GF-D8 (cell line): Measurements from ENCODE around the gene BTBD1.
A peak's percentile ranks its signal among the peaks of the same experiment; 100 is the strongest.

Source experiments
- DNase-seq: peaks from one replicate; lab custom pipeline; 2025; lab: John Stamatoyannopoulos, UW

Gene BTBD1

GRCh38 chr15:82992436-82992998 lies 74.5 kb downstream of the BTBD1 start:
- no peak for DNase-seq

- DNase-seq, result no peak
These were observed 80.6 kb downstream of the BTBD1 start for GRCh38 chr15:82986442-82986780.

GRCh38 chr15:82985688-82986441 lies 81.2 kb downstream of the BTBD1 start, which contains the start of gene RAMAC:
RAMAC (plus strand) TSS chr15:82986210; CDS start chr15:82989019, 2,809 bp downstream.
- DNase-seq, result peak; percentile 87

GRCh38 chr15:82980981-82981380 lies 86.1 kb downstream of the BTBD1 start:
- no peak for DNase-seq

DNA sequence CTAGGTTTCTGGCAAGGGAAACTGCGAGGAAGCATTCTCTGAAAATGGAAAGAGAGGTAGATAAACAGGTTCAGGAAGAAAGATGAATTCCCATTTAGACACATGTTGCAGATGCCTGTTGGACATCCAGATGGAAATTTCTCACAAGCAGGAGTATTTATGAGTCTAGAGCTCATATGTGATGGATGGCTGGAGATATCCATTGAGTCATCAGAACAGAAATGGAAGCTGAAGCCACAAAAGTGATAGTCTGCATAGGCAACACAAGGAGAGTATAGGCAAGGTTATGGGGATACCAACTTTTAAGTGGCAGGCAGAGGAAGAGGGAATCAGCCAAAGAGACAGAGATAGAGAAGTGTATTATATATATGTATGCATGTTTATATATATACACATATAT lies 87.3 kb downstream of the BTBD1 start:
- DNase-seq, result no peak

DNA sequence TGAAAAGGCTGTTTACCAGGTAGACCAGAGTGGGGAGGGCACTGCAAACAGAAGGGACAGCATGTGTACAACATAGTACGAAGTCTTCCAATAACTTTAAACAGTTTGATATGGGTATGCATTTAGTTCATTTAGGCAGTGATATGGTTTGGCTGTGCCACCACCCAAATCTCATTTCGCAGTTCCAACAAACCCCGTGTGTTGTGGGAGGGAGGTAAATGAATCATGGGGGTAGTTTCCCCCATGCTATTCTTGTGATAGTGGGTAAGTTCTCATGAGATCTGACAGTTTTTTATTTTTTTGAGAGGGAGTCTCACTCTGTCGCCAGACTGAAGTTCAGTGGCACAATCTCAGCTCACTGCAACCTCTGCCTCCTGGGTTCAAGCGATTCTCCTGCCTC lies 88.6 kb downstream of the BTBD1 start:
- DNase-seq, result no peak

GRCh38 chr15:82977076-82977475 lies 90.0 kb downstream of the BTBD1 start:
- no peak for DNase-seq

- DNase-seq, result no peak
These were observed 94.1 kb downstream of the BTBD1 start for GRCh38 chr15:82972990-82973389.

GRCh38 chr15:82971218-82971984 lies 95.7 kb downstream of the BTBD1 start:
- no peak for DNase-seq

- DNase-seq, result no peak
These were observed 96.4 kb downstream of the BTBD1 start for GRCh38 chr15:82970696-82971095.

DNA sequence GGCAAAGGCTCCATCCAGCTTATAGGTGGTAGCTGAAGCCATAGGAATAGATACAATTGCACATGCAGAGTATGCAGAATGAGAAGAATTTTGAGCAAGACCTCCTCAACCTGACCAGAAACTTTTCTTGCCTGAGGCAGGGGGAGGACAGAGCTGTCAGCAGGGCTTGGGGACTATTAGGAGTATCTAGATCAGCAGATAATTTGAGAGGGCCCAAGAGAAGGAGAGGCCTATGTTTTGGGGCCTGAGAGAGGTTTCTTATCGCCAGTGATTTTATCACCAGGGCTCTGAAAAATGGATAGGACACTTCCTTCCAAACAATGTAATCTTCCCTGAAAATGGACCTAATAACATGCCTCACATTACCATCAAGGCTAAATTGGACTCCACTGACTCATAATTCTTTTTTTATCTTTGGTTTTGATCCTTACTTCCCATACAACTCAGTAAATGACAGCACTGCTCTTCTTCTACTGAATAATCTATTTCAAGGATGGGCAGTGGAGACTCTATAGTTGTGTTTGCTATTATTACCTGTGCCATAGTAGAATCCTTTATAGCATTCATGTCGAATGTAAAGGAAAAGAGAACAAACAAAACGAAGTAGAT lies 96.9 kb downstream of the BTBD1 start:
- no peak for DNase-seq

GRCh38 chr15:82969353-82969752 lies 97.7 kb downstream of the BTBD1 start:
- no peak for DNase-seq

DNA sequence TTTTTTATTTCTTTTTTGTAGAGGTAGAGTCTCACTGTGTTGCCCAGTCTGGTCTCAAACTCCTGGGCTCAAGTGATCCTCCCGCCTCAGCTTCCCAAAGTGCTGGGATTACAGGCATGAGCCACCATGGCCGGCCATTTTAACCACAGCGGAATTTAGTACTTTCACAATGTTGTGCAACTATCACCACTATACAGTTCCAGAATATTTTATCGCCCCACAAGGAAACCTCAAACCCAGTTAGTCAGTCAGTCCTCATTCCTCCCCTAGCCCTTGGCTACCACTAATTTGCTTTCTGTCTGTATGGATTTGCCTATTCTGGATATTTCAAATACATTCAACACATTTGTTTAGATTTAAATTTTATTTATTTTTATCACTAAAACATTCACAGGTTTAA lies 99.0 kb downstream of the BTBD1 start:
- DNase-seq, result peak; percentile 42

DNA sequence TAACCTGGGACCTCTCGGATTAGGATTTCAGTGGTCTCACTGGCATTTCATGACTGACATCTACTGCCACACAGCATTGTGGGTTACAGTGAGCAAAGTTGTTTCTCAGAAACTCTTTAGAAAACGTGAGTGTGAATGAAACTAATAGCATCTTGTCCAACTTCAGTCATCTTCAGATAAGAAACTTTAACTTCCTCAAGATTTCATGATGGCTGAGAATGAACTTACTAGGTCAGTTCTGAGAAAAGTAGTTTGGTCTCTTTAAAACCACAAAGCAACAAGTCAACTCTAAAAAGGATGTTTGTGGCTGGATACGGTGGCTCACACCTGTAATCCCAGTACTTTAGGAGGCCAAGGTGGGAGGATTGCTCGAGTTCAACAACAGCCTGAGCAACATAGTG lies 100.4 kb downstream of the BTBD1 start:
- no peak for DNase-seq
